ENCODE data around the gene FBRSL1. TPM values are rescaled to one million over a fixed set of nuclear protein-coding genes. Genes with fewer than 3 reads are reported as not detected.

FBRSL1 gene
- polyA plus RNA-seq, 1 of the 3 experiments (the other 2 are of a cell fraction), result 5.5 TPM

DNA sequence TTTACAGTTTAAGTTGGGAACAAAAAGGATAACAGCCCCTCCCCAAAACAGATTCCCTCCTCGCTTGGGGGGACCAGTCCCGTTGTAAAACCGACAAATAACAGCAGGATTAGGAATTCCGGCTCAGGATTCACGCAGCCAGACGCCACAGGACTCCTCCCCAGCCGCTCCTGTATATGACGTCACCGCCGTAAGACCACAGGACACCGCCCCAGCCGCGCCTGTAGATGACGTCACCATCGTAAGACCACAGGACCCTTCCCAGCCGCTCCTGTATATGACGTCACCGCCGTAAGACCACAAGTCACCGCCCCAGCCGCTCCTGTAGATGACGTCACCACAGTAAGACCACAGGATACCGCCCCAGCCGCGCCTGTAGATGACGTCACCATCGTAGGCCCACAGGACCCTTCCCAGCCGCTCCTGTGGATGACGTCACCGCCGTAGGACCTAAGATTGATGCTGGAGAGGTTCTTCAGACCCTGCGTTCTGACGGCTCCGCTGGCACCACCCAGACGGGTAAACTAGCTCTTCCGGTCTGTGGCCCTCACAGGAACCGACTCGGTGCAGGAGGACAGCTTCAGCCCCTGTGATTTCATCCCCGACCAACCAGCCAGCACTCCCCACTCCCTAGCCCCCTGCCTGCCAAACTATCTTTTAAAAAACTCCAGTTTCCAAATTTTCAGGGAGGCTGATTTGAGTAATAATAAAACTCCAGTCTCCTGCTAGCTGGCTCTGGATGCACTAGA is 43.9 kb upstream of the FBRSL1 start:
- Histone ChIP-seq H3K79me2 (ENCODE audit: insufficient read depth) (no peaks in the 10 kb centered on the region), H3F3A (replicated peaks; ENCODE audit: insufficient read depth) (no peaks in the 10 kb centered on the region), H3K9me3 (no peaks in the 10 kb centered on the region), H3K4me2 (no peak overlapping the region), H4K20me1 (ENCODE audit: insufficient read depth) (no peaks in the 10 kb centered on the region), H3K4me3 (ENCODE audit: low read depth in 2 of 2, low read length in 1 of 2) (no peak overlapping the region), H3K27me3 (ENCODE audit: insufficient read depth) (peaks cover 19% of the 10 kb centered on the region; the same call in 1 of the 2 replicates), H3K36me3 (replicated peaks in 1 of 2; ENCODE audit: control insufficient read depth in 1 of 2, insufficient read depth in 2 of 2, low read length in 1 of 2) (no peaks in the 10 kb centered on the region), H2AFZ (ENCODE audit: low read depth) (no peak overlapping the region), H3K27ac (ENCODE audit: low read depth in 2 of 2, low read length in 1 of 2) (no peak overlapping the region), H3K9ac (no peak overlapping the region), H3K4me1 (ENCODE audit: control insufficient read depth in 1 of 2, insufficient read depth in 2 of 2, low read depth in 1 of 2, low read length in 1 of 2) (no peaks in the 10 kb centered on the region), H3K9me2 (no peaks in the 10 kb centered on the region)
- TF ChIP-seq JUND (IDR thresholded peaks at IDR 0.05) (no peak), MEF2A (IDR thresholded peaks at IDR 0.05; ENCODE audit: borderline replicate concordance, low read depth) (no peak), MAX (IDR thresholded peaks at IDR 0.05; ENCODE audit: low read depth) (no peak), TEAD4 (IDR thresholded peaks at IDR 0.05; ENCODE audit: borderline replicate concordance, insufficient read depth) (no peak), FOXJ3 (CRISPR knock-in tag; IDR thresholded peaks at IDR 0.05) (no peak), SMC3 (IDR thresholded peaks at IDR 0.05; ENCODE audit: low read depth, low read length) (no peak), EP300 (IDR thresholded peaks at IDR 0.05; ENCODE audit: borderline replicate concordance in 1 of 2, low read depth in 1 of 2, low read length in 1 of 2) (no peak), NRF1 (IDR thresholded peaks at IDR 0.05; ENCODE audit: low read depth, low read length) (no peak), GABPA (IDR thresholded peaks at IDR 0.05; ENCODE audit: low read depth) (no peak), RAD21 (IDR thresholded peaks at IDR 0.05; ENCODE audit: low read length) (no peak), EZH2phosphoT487 (IDR thresholded peaks at IDR 0.05; ENCODE audit: borderline replicate concordance, low read depth) (no peak)
- TF ChIP-seq, protein P1, sequence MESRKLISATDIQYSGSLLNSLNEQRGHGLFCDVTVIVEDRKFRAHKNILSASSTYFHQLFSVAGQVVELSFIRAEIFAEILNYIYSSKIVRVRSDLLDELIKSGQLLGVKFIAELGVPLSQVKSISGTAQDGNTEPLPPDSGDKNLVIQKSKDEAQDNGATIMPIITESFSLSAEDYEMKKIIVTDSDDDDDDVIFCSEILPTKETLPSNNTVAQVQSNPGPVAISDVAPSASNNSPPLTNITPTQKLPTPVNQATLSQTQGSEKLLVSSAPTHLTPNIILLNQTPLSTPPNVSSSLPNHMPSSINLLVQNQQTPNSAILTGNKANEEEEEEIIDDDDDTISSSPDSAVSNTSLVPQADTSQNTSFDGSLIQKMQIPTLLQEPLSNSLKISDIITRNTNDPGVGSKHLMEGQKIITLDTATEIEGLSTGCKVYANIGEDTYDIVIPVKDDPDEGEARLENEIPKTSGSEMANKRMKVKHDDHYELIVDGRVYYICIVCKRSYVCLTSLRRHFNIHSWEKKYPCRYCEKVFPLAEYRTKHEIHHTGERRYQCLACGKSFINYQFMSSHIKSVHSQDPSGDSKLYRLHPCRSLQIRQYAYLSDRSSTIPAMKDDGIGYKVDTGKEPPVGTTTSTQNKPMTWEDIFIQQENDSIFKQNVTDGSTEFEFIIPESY (IDR thresholded peaks at IDR 0.05; ENCODE audit: borderline replicate concordance, low read depth), result no peak
- TF ChIP-seq, protein P2, sequence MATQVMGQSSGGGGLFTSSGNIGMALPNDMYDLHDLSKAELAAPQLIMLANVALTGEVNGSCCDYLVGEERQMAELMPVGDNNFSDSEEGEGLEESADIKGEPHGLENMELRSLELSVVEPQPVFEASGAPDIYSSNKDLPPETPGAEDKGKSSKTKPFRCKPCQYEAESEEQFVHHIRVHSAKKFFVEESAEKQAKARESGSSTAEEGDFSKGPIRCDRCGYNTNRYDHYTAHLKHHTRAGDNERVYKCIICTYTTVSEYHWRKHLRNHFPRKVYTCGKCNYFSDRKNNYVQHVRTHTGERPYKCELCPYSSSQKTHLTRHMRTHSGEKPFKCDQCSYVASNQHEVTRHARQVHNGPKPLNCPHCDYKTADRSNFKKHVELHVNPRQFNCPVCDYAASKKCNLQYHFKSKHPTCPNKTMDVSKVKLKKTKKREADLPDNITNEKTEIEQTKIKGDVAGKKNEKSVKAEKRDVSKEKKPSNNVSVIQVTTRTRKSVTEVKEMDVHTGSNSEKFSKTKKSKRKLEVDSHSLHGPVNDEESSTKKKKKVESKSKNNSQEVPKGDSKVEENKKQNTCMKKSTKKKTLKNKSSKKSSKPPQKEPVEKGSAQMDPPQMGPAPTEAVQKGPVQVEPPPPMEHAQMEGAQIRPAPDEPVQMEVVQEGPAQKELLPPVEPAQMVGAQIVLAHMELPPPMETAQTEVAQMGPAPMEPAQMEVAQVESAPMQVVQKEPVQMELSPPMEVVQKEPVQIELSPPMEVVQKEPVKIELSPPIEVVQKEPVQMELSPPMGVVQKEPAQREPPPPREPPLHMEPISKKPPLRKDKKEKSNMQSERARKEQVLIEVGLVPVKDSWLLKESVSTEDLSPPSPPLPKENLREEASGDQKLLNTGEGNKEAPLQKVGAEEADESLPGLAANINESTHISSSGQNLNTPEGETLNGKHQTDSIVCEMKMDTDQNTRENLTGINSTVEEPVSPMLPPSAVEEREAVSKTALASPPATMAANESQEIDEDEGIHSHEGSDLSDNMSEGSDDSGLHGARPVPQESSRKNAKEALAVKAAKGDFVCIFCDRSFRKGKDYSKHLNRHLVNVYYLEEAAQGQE (IDR thresholded peaks at IDR 0.05; ENCODE audit: low read depth, low read length), result no peak
- DNase-seq, result no peak
- POLR2A ChIA-PET, result no interaction called here
- CTCF ChIA-PET, result interaction anchor here (0.8 to 2.6 kb wide), 3 partner anchors 31 to 169 kb away, joined by 3 to 14 read pairs (median 3); no protein-coding TSS in a partner anchor
- 84% methylated on average over 39 of the region's 39 CpGs for WGBS (ENCODE audit: low lambda C conversion rate)

All from SK-N-SH (cell line).